GM12878 (cell line): ENCODE measurements around the gene NFYC.

Experiments
- CTCF ChIP-seq, 3 experiments: IDR thresholded peaks in 2 of 3; conservative IDR thresholded peaks in 1 of 3; 2 replicates each; pipeline ENCODE4 v1.5.1; 2011; ENCODE audit warnings: low read depth in 3 of 3, low read length in 3 of 3, mild to moderate bottlenecking in 3 of 3, control low read depth in 2 of 3, moderate library complexity in 2 of 3, inconsistent platforms in 1 of 3, mixed read lengths in 1 of 3; ENCODE audit not compliant: control insufficient read depth in 2 of 3, insufficient read depth in 1 of 3; ENCODE audit errors: extremely low read depth in 1 of 3
- EGR1 ChIP-seq, 2 experiments: IDR thresholded peaks; 1 replicate in 1 of 2; 2 replicates in 1 of 2; pipeline ENCODE4 v1.6.1; 2011 to 2012; ENCODE audit warnings: low read depth in 2 of 2, low read length in 2 of 2, borderline replicate concordance in 1 of 2, mild to moderate bottlenecking in 1 of 2, moderate library complexity in 1 of 2
- EP300 ChIP-seq, 2 experiments: fragments of 150-350 bp in 1 of 2; IDR thresholded peaks; 2 replicates each; pipeline ENCODE4 v1.6.1; 2011 to 2012; ENCODE audit warnings: low read depth in 2 of 2, low read length in 2 of 2, borderline replicate concordance in 1 of 2, improper control_type of control experiment in 1 of 2, inconsistent platforms in 1 of 2; ENCODE audit not compliant: control insufficient read depth in 1 of 2
- FOS ChIP-seq: IDR thresholded peaks from 3 replicates; pipeline ENCODE4 v1.6.1; 2011; ENCODE audit warnings: borderline replicate concordance; ENCODE audit not compliant: insufficient read length; ENCODE audit errors: extremely low read depth
- HDAC2 ChIP-seq: fragments of 200-600 bp; sonication (generic); IDR thresholded peaks from 2 replicates; pipeline ENCODE4 v1.6.1; 2017
- IRF5 ChIP-seq: fragments of 450-650 bp; IDR thresholded peaks from 2 replicates; pipeline ENCODE4 v1.6.1; 2017; ENCODE audit warnings: borderline replicate concordance
- MXI1 ChIP-seq: fragments of 150-350 bp; IDR thresholded peaks from 2 replicates; pipeline ENCODE4 v1.6.1; 2011; ENCODE audit warnings: low read depth, mild to moderate bottlenecking, inconsistent platforms, low read length, improper control_type of control experiment
- RAD21 ChIP-seq: IDR thresholded peaks from 2 replicates; pipeline ENCODE4 v1.6.1; 2011; ENCODE audit warnings: mild to moderate bottlenecking, low read depth, low read length, moderate library complexity; ENCODE audit not compliant: insufficient read depth
- RBBP5 ChIP-seq: fragments of 200-600 bp; sonication (generic); conservative IDR thresholded peaks from 2 replicates; pipeline ENCODE4 v1.6.1; 2016
- SIN3A ChIP-seq: IDR thresholded peaks from 2 replicates; pipeline ENCODE4 v1.6.1; 2012; ENCODE audit warnings: low read depth, low read length, improper control_type of control experiment
- SP1 ChIP-seq: IDR thresholded peaks from one replicate; pipeline ENCODE4 v1.6.1; 2011; ENCODE audit warnings: low read depth, low read length
- TCF7 ChIP-seq: IDR thresholded peaks from 2 replicates; pipeline ENCODE4 v1.6.1; 2014; ENCODE audit warnings: antibody characterized with exemption, borderline replicate concordance
- ZZZ3 ChIP-seq: IDR thresholded peaks from 2 replicates; pipeline ENCODE4 v1.6.1; 2011; ENCODE audit warnings: low read depth; ENCODE audit not compliant: control insufficient read depth, insufficient read length

- TF ChIP-seq IRF5, result no peak
- no peak for TF ChIP-seq SIN3A
- TF ChIP-seq FOS, result no peak
- no peak for TF ChIP-seq RAD21
- no peak for TF ChIP-seq EGR1 (IDR thresholded peaks at IDR 0.05; ENCODE audit: borderline replicate concordance in 1 of 2, low read depth in 2 of 2, low read length in 2 of 2)
- no peak for TF ChIP-seq CTCF (IDR thresholded peaks at IDR 0.05 in 2 of 3, conservative IDR thresholded peaks at IDR 0.05 in 1 of 3; ENCODE audit: control insufficient read depth in 2 of 3, extremely low read depth in 1 of 3, insufficient read depth in 1 of 3, low read depth in 3 of 3, low read length in 3 of 3)
- TF ChIP-seq HDAC2, result no peak
- no peak for TF ChIP-seq TCF7
- TF ChIP-seq RBBP5, result no peak
- TF ChIP-seq SP1, result no peak
- no peak for TF ChIP-seq MXI1
- TF ChIP-seq EP300 (IDR thresholded peaks at IDR 0.05; ENCODE audit: borderline replicate concordance in 1 of 2, control insufficient read depth in 1 of 2, low read depth in 2 of 2, low read length in 2 of 2), result no peak
- no peak for TF ChIP-seq ZZZ3
These were observed 20.2 kb downstream of the NFYC start for GRCh38 chr1:40711465-40712404.
